Measurements from ENCODE around the gene WDR74. TPM values are rescaled to one million over a fixed set of nuclear protein-coding genes. Genes with fewer than 3 reads are reported as not detected.
"Not testable (repeated sequence)": the region's sequence is repeated elsewhere in the genome, so short reads cannot be mapped to it uniquely, and the experiment has no call there.

Gene WDR74
- total and polyA plus RNA-seq, 2 donors (not counting 1 experiment from before 2014, with no cell fraction given), result 14.8 to 86.9 TPM

GRCh38 chr11:62830904-62831519 lies 8.4 kb downstream of the WDR74 start:
- Histone ChIP-seq H3K9ac (ENCODE audit: insufficient read depth, low read length) (peak overlapping the region; percentile 99), H2AFZ (ENCODE audit: low read length) (no peak overlapping the region), H3K4me3 (replicated peaks in 1 of 4; ENCODE audit: control extremely low read depth in 1 of 4, insufficient read depth in 1 of 4, low read depth in 3 of 4, low read length in 4 of 4) (peak overlapping the region; percentile 79 to 98 (median 92)), H3K4me2 (ENCODE audit: extremely low read depth, insufficient read depth, low read length) (peak overlapping the region; percentile 79), H3K27ac (ENCODE audit: insufficient read depth, low read length) (peak overlapping the region; percentile 99), H4K20me1 (ENCODE audit: control insufficient read depth, extremely low read depth, insufficient read depth, low read length) (no peaks in the 10 kb centered on the region), H3K9me3 (ENCODE audit: control insufficient read depth, insufficient read depth, low read depth, low read length) (no peaks in the 10 kb centered on the region), H3K79me2 (ENCODE audit: control insufficient read depth, insufficient read depth, low read length) (peaks cover 43% of the 10 kb centered on the region), H3K27me3 (ENCODE audit: control insufficient read depth, insufficient read depth, low read length) (no peaks in the 10 kb centered on the region), H3K4me1 (ENCODE audit: control insufficient read depth, extremely low read depth, insufficient read depth, low read length) (peaks cover 6% of the 10 kb centered on the region), H3K36me3 (ENCODE audit: control insufficient read depth, insufficient read depth, low read length) (peaks cover 18% of the 10 kb centered on the region)
- TF ChIP-seq EZH2 (IDR thresholded peaks at IDR 0.05; ENCODE audit: low read length, missing control alignments) (no peak), CTCF (conservative IDR thresholded peaks at IDR 0.05 in 1 of 2, IDR thresholded peaks at IDR 0.05 in 1 of 2; ENCODE audit: low read depth in 1 of 2, low read length in 2 of 2) (no peak)
- DNase-seq (ENCODE audit: low read depth in 2 of 2), result no peak

- H4K20me1 ChIP-seq (ENCODE audit: control insufficient read depth, extremely low read depth, insufficient read depth, low read length); H2AFZ ChIP-seq (ENCODE audit: low read length); DNase-seq (ENCODE audit: low read depth in 2 of 2); H3K4me1 ChIP-seq (ENCODE audit: control insufficient read depth, extremely low read depth, insufficient read depth, low read length); H3K9ac ChIP-seq (ENCODE audit: insufficient read depth, low read length); H3K27me3 ChIP-seq (ENCODE audit: control insufficient read depth, insufficient read depth, low read length); H3K9me3 ChIP-seq (ENCODE audit: control insufficient read depth, insufficient read depth, low read depth, low read length); H3K4me2 ChIP-seq (ENCODE audit: extremely low read depth, insufficient read depth, low read length); H3K4me3 ChIP-seq (replicated peaks in 1 of 4; ENCODE audit: control extremely low read depth in 1 of 4, insufficient read depth in 1 of 4, low read depth in 3 of 4, low read length in 4 of 4); H3K27ac ChIP-seq (ENCODE audit: insufficient read depth, low read length): not testable (repeated sequence)
- peaks cover 39% of the 10 kb centered on the region for H3K79me2 ChIP-seq (ENCODE audit: control insufficient read depth, insufficient read depth, low read length)
- peaks cover 18% of the 10 kb centered on the region for H3K36me3 ChIP-seq (ENCODE audit: control insufficient read depth, insufficient read depth, low read length)
Measured at GRCh38 chr11:62828130-62828529, 11.3 kb downstream of the WDR74 start.

- Histone ChIP-seq H3K27me3 (ENCODE audit: control insufficient read depth, insufficient read depth, low read length) (no peaks in the 10 kb centered on the region), H3K4me2 (ENCODE audit: extremely low read depth, insufficient read depth, low read length) (no peak overlapping the region), H3K79me2 (ENCODE audit: control insufficient read depth, insufficient read depth, low read length) (peaks cover 13% of the 10 kb centered on the region), H3K9me3 (ENCODE audit: control insufficient read depth, insufficient read depth, low read depth, low read length) (no peaks in the 10 kb centered on the region), H3K36me3 (ENCODE audit: control insufficient read depth, insufficient read depth, low read length) (peaks cover 28% of the 10 kb centered on the region), H3K4me1 (ENCODE audit: control insufficient read depth, extremely low read depth, insufficient read depth, low read length) (no peaks in the 10 kb centered on the region), H4K20me1 (ENCODE audit: control insufficient read depth, extremely low read depth, insufficient read depth, low read length) (no peaks in the 10 kb centered on the region), H3K9ac (ENCODE audit: insufficient read depth, low read length) (no peak overlapping the region), H2AFZ (ENCODE audit: low read length) (no peak overlapping the region), H3K27ac (ENCODE audit: insufficient read depth, low read length) (no peak overlapping the region), H3K4me3 (replicated peaks in 1 of 4; ENCODE audit: control extremely low read depth in 1 of 4, insufficient read depth in 1 of 4, low read depth in 3 of 4, low read length in 4 of 4) (no peak overlapping the region)
- TF ChIP-seq EZH2 (IDR thresholded peaks at IDR 0.05; ENCODE audit: low read length, missing control alignments), result no peak
- TF ChIP-seq CTCF (conservative IDR thresholded peaks at IDR 0.05 in 1 of 2, IDR thresholded peaks at IDR 0.05 in 1 of 2; ENCODE audit: low read depth in 1 of 2, low read length in 2 of 2), result no peak
- no peak for DNase-seq (ENCODE audit: low read depth in 2 of 2)
Measured at GRCh38 chr11:62823677-62824076, 15.7 kb downstream of the WDR74 start.

Data from fibroblast of lung (primary cell).